ENCODE measurements around the gene USP32.

DNA sequence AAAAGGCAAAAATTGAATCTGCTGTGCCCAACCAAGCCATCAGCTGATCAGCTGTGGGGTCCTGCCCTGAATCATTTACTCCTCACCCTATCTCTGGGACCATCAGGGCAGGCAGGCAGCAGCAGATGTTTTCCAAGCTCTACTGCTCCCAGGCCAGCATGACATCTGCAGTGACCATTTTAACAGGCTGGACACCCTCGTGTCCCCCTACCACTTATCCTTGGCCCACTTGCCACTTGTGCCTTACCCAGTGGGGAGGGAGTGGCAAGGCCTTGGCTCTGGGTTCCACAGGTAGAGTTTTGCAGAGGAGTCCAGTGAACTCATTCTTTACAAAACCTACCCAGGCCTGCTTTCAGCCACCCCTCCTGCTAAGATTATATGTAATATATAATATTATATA, 254.2 kb downstream of the USP32 start:
- TF ChIP-seq CTCF (IDR thresholded peaks at IDR 0.05) (no peak), POLR2A (IDR thresholded peaks at IDR 0.05) (no peak)
